K562 (cell line): ENCODE measurements around the gene ABHD3. TPM values are rescaled to one million over a fixed set of nuclear protein-coding genes. Genes with fewer than 3 reads are reported as not detected.

ENCODE experiments used
- ATAC-seq: fragments of 200-7000 bp; cut with Tn5 transposase; 3 replicates; pipeline ENCODE4 v1.9.1; 2020; ENCODE audit warnings: moderate library complexity
- BruUV-seq: library from RNA; stranded (reverse); fragments of 400-500 nt; replicated peaks from 2 replicates; lab custom pipeline; 2021; lab: Mats Ljungman, UMichigan
- CTCF ChIA-PET: fragments of 300-600 bp; formaldehyde crosslinking; extraction: SDS; loops from one replicate; lab custom pipeline; 2021; ENCODE audit warnings: low intra/inter-chr PET ratio; lab: Yijun Ruan, JAX
- POLR2A ChIA-PET: fragments of 300-600, 350-650 bp; sonication (Branson Sonifier 250); formaldehyde crosslinking; extraction: SDS; loops from one replicate; lab custom pipeline; 2021; ENCODE audit warnings: antibody characterized with exemption, inconsistent platforms; lab: Yijun Ruan, JAX
- DNase-seq, 4 experiments: peaks; one replicate each; pipeline versions ENCODE4 v3.0.0 to v3.0.0-alpha.2; 2011 to 2018; ENCODE audit warnings: low spot score in 3 of 4, mixed read lengths in 3 of 4; ENCODE audit errors: extremely low read depth in 1 of 4
- FAIRE-seq: peaks from 2 replicates; lab custom pipeline; 2011; peaks lifted over from hg19 to GRCh38; lab: Jason Lieb, UNC
- H2AFZ ChIP-seq: 2 replicates; pipeline ENCODE4 v1.6.0; 2011; ENCODE audit warnings: low read depth, low read length, control low read depth, inconsistent platforms
- H3K27ac ChIP-seq: fragments of 200-600 bp; 3 replicates; pipeline ENCODE4 v1.8.0; 2011; ENCODE audit warnings: low read depth, mild to moderate bottlenecking, control low read depth, inconsistent platforms, low read length, moderate library complexity, mixed read lengths; ENCODE audit errors: extremely low read depth
- H3K27me3 ChIP-seq, 2 experiments: fragments of 300-600 bp in 1 of 2; 2 replicates in 1 of 2; 3 replicates in 1 of 2; pipeline versions ENCODE4 v1.6.0 to v1.8.0; 2011; ENCODE audit warnings: inconsistent platforms in 2 of 2, low read length in 2 of 2, mild to moderate bottlenecking in 1 of 2, mixed read lengths in 1 of 2, moderate library complexity in 1 of 2; ENCODE audit not compliant: control insufficient read depth in 2 of 2, insufficient read depth in 2 of 2
- H3K36me3 ChIP-seq: fragments of 300-600 bp; 3 replicates; pipeline ENCODE4 v1.8.0; 2011; ENCODE audit warnings: mild to moderate bottlenecking, low read length, inconsistent platforms; ENCODE audit not compliant: control insufficient read depth, insufficient read depth
- H3K4me1 ChIP-seq, 2 experiments: fragments of 200-600 bp in 1 of 2; replicated peaks in 1 of 2; 2 replicates in 1 of 2; 3 replicates in 1 of 2; pipeline versions ENCODE4 v1.5.1 to v1.8.0; 2011; ENCODE audit warnings: inconsistent platforms in 2 of 2, low read length in 2 of 2, mild to moderate bottlenecking in 1 of 2, mixed read lengths in 1 of 2, moderate library complexity in 1 of 2; ENCODE audit not compliant: control insufficient read depth in 2 of 2, insufficient read depth in 2 of 2
- H3K4me2 ChIP-seq: 2 replicates; pipeline ENCODE4 v1.6.1; 2011; ENCODE audit warnings: low read length, control low read depth, inconsistent platforms, mixed read lengths; ENCODE audit not compliant: insufficient read depth
- H3K4me3 ChIP-seq: fragments of 200-600 bp; sonication (generic), shearing (Covaris generic); 2 replicates; pipeline ENCODE4 v1.5.1; 2016; ENCODE audit warnings: control low read depth, inconsistent platforms
- H3K79me2 ChIP-seq: fragments of 200-600 bp; 3 replicates; pipeline ENCODE4 v1.8.0; 2011; ENCODE audit warnings: low read length, inconsistent platforms; ENCODE audit not compliant: control insufficient read depth, insufficient read depth
- H3K9ac ChIP-seq, 2 experiments: 2 replicates each; pipeline versions ENCODE4 v1.6.0 to v1.6.1; 2011; ENCODE audit warnings: low read depth in 2 of 2, low read length in 2 of 2, control low read depth in 1 of 2, inconsistent platforms in 1 of 2, mild to moderate bottlenecking in 1 of 2, mixed read lengths in 1 of 2; ENCODE audit not compliant: insufficient read depth in 1 of 2
- H3K9me1 ChIP-seq: one replicate; pipeline ENCODE4 v1.6.0; 2011; ENCODE audit warnings: inconsistent platforms, mild to moderate bottlenecking, low read length, moderate library complexity; ENCODE audit not compliant: control insufficient read depth, insufficient read depth
- H3K9me3 ChIP-seq: replicated peaks from 2 replicates; pipeline ENCODE4 v1.5.1; 2011; ENCODE audit warnings: low read depth, low read length, inconsistent platforms; ENCODE audit not compliant: control insufficient read depth, insufficient read depth
- H4K20me1 ChIP-seq: replicated peaks from 2 replicates; pipeline ENCODE4 v1.6.1; 2011; ENCODE audit warnings: low read length, inconsistent platforms, mixed read lengths; ENCODE audit not compliant: control insufficient read depth, insufficient read depth
- ATF6 ChIP-seq: sonication (generic); formaldehyde crosslinking; IDR thresholded peaks from 2 replicates; pipeline ENCODE4 v1.4.0; 2020; ENCODE audit warnings: mild to moderate bottlenecking, missing genetic modification reagents
- HNRNPL ChIP-seq: fragments of 200-400 bp; formaldehyde crosslinking; IDR thresholded peaks from 2 replicates; pipeline ENCODE4 v1.6.1; 2017; ENCODE audit warnings: low read depth, mild to moderate bottlenecking, low read length
- KDM5B ChIP-seq: fragments of 200-600 bp; sonication (generic); IDR thresholded peaks from 2 replicates; pipeline ENCODE4 v1.6.1; 2012; ENCODE audit warnings: low read depth, mild to moderate bottlenecking, moderate library complexity, low read length, control low read depth, inconsistent platforms; ENCODE audit not compliant: insufficient replicate concordance
- MEIS2 ChIP-seq: fragments of 450-650 bp; IDR thresholded peaks from 2 replicates; pipeline ENCODE4 v1.6.1; 2014; ENCODE audit warnings: mild to moderate bottlenecking; ENCODE audit not compliant: partially characterized antibody
- NKRF ChIP-seq: fragments of 450-650 bp; IDR thresholded peaks from 2 replicates; pipeline ENCODE4 v1.6.1; 2016; ENCODE audit warnings: borderline replicate concordance
- RBM25 ChIP-seq: fragments of 200-400 bp; formaldehyde crosslinking; IDR thresholded peaks from 2 replicates; pipeline ENCODE4 v1.6.1; 2018; ENCODE audit warnings: low read length, low read depth, moderate library complexity; ENCODE audit not compliant: severe bottlenecking
- WGBS: fragments of 100-300 bp; shearing (Covaris generic); methylation state at CpG from one replicate; pipeline ENCODE4 v1.1.6; 2016; ENCODE audit warnings: low coverage, mixed read lengths; ENCODE audit not compliant: insufficient coverage; ENCODE audit errors: missing lambda C conversion rate; 5-methylcytosine and 5-hydroxymethylcytosine counted together
- in situ Hi-C: fragments of 300-500 bp; cut with MboI; formaldehyde crosslinking; loops from 4 replicates; pipeline ENCODE4 v1.15.0; 2018; ENCODE audit warnings: inconsistent platforms, mixed read lengths
- intact Hi-C: fragments of 100-400 bp; cut with micrococcal nuclease; formaldehyde crosslinking; loops from 2 replicates; pipeline ENCODE4 v1.14.2; 2022
- polyA plus RNA-seq, 8 experiments: library from polyadenylated mRNA; depleted of rRNA in 4 of 8; stranded (reverse) in 5 of 8; unstranded in 3 of 8; fragments of >200 nt; fragmentation: Nextera tagmentation in 2 of 8; fragmentation: Illumina TruSeq in 1 of 8; extraction: Ambion mirVana in 2 of 8; extraction: Trizol in 1 of 8; gene quantifications; 2 replicates each; pipeline versions ENCODE4 v1.2.1 to v1.2.3, GENCODE V29; 2011 to 2014; ENCODE audit warnings: inconsistent platforms in 1 of 8, missing spikeins in 1 of 8
- total RNA-seq, 7 experiments: library from RNA; depleted of rRNA in 6 of 7; stranded (reverse); fragments of >200 nt in 6 of 7; fragmentation: Illumina TruSeq in 2 of 7; extraction: Trizol in 2 of 7; gene quantifications; 2 replicates each; pipeline versions ENCODE4 v1.2.1 to v1.2.3, GENCODE V29; 2011 to 2021; ENCODE audit warnings: low replicate concordance in 1 of 7

Gene ABHD3
- total and polyA plus RNA-seq, 9 of the 15 experiments (the other 6 are each of a cell fraction or from before 2014, with no cell fraction given), result 6.3 to 38.8 (median 19.4) TPM

GRCh38 chr18:21689736-21690135 is 14.8 kb downstream of the ABHD3 start:
- POLR2A ChIA-PET, result no interaction called here
- no peak for ATAC-seq
- BruUV-seq, result no TSS peak
- DNase-seq, result no peak
- TF ChIP-seq RBM25, result peak; percentile 14
- no peak for TF ChIP-seq HNRNPL
- TF ChIP-seq ATF6 (CRISPR knock-in tag), result no peak
- no peak for TF ChIP-seq MEIS2
- TF ChIP-seq NKRF, result no peak
- no peak for TF ChIP-seq KDM5B
- TF ChIP-seq, all 486 proteins: peak for 1
- H3K79me2 ChIP-seq, result no peaks in the 10 kb centered on the region
- H3K27me3 ChIP-seq, result no peaks in the 10 kb centered on the region
- CTCF ChIA-PET, result no interaction called here
- no peak overlapping the region for H3K9ac ChIP-seq
- no peak overlapping the region for H3K4me2 ChIP-seq
- H4K20me1 ChIP-seq, result no peaks in the 10 kb centered on the region
- H3K9me3 ChIP-seq, result 0 out of 2 replicates have a peak, but pooled peaks cover 1% of the 10 kb centered on the region
- H3K4me1 ChIP-seq, result peaks cover 3 to 7% of the 10 kb centered on the region in 2 experiments; a peak in 4 of 5 replicates
- FAIRE-seq, result no peak
- no peak overlapping the region for H2AFZ ChIP-seq
- intact Hi-C loops, result no loop called here
- H3K9me1 ChIP-seq, result no peaks in the 10 kb centered on the region
- no peak overlapping the region for H3K27ac ChIP-seq
- WGBS, result 69% methylated on average over 1 of the region's 1 CpG
- in situ Hi-C loops, result no loop called here
- peaks cover 38% of the 10 kb centered on the region for H3K36me3 ChIP-seq
- no peak overlapping the region for H3K4me3 ChIP-seq
